SK-N-SH treated with all-trans-retinoic acid at 6 μM for 48 hours (cell line): ENCODE measurements around the gene DUSP16.

Source experiments
- CREB5 ChIP-seq: fragments of 250-450 bp; sonication (Bioruptor Pico); IDR thresholded peaks from 2 replicates; pipeline ENCODE4 v1.5.1; 2020; ENCODE audit warnings: low read depth, mild to moderate bottlenecking, moderate library complexity
- OSR1 ChIP-seq: fragments of 250-450 bp; sonication (Bioruptor Pico); IDR thresholded peaks from 2 replicates; pipeline ENCODE4 v1.8.0; 2022; ENCODE audit warnings: moderate library complexity, mild to moderate bottlenecking, inconsistent platforms
- RARB ChIP-seq: fragments of 250-450 bp; sonication (Bioruptor Pico); IDR thresholded peaks from 2 replicates; pipeline ENCODE4 v1.8.0; 2021; ENCODE audit warnings: mild to moderate bottlenecking, moderate library complexity
- ZNF8 ChIP-seq: fragments of 450-650 bp; formaldehyde crosslinking; IDR thresholded peaks from 2 replicates; pipeline ENCODE4 v1.5.0; 2020; ENCODE audit warnings: mild to moderate bottlenecking, moderate library complexity

- no peak for TF ChIP-seq OSR1 (CRISPR knock-in tag)
- TF ChIP-seq CREB5 (CRISPR knock-in tag) = no peak
- TF ChIP-seq RARB = no peak
- TF ChIP-seq ZNF8 = no peak
Measured at GRCh38 chr12:12577786-12578185, 15.1 kb upstream of the DUSP16 start.
